ENCODE data around the gene ZCWPW2.

The ZCWPW2 gene

DNA sequence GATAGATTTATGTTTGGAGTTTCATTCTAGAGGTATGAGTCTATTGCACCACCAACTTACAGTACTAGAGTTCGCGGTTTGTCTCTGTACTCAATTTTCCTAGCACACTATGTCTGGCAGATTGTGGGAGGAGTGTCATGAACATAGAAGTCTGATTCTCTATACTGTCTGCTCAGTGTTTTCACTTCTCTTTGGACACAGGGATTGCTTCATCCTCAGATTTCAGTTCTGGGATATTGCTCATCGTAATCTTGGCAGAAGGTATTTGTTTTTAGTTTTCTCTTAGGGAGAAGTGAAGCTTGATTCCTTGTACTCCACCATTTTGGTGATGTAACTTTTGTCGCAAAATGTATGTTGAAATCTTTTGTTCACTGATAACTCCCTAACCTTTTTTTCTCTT lies 27.9 kb downstream of the ZCWPW2 start:
- DNase-seq (ENCODE audit: low read depth in 2 of 2) = no peak

DNA sequence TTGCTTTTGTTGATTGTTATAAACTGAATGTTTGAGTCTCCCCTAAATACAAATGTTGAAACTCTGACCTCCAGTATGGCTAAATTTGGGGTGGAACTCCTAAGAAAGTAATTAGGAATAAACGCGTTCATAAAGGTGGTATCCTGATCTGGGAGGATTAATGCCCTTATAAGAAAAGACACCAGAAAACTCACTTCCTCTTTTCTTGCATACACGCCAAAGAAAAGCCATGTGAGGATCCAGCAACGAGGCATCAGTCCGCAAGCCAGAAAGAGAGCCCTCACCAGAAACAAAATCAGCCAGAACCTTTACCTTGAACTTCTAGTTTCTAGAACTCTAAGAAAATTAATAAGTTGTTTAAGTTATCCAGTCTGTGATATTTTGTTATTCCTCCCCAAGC lies 37.5 kb downstream of the ZCWPW2 start:
- DNase-seq (ENCODE audit: low read depth in 2 of 2) = no peak

DNA sequence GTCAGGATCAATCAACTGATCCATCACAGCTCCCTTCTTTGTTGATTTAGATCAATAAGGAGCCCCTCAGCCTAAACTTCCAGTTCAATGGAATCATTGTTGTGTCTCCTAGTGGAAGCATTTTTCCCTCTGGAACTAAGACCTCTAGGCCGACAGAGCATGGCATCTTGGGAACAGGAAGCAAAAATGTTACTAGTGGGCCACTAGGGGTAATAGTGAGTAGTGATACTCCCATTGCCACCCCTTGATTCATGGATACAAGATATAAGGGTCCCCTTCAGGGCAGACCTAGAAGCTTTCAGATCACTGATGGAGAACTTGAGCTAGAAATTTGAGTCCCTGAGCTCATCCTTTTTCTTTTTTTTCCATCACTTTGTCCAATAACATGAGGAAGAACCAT lies 40.5 kb downstream of the ZCWPW2 start:
- DNase-seq (ENCODE audit: low read depth in 2 of 2) = no peak

DNA sequence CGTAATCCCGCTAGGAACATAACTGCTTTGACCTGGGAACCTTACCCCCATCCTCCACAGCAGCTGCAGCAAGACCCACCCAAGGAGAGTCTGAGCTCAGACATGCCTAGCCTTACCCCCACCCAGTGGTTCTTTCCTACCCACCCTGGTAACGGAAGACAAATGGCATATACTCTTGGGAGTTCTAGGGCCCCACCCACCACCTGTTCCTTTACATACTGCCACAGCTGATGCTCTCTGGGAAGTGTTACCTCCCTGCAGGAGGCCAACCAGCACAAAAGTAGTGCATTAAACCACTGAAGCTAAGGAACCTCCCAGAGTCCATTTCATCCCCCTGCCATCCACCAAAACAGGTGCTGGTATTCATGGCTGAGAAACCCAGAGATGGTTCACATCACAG lies 50.7 kb downstream of the ZCWPW2 start:
- DNase-seq (ENCODE audit: low read depth in 2 of 2) = no peak

DNA sequence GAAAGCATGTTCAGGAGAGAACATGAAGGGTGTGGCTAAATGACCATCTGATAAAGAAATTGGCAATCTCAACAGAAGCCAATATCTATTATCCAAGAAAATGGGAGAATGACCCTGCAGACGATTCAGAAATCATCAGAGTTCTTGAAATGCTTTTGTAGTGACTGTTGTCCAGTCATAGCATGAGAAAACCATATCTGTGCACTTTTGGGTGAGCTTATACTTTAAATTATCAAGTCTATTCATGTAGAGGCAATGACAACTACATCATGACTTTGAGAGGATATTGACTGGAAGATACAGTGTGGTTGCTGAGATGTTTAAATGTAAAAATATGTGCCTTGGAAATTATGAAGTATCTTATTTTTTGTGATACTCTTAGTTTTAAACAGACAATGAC lies 57.7 kb downstream of the ZCWPW2 start:
- DNase-seq (ENCODE audit: low read depth in 2 of 2) = no peak

DNA sequence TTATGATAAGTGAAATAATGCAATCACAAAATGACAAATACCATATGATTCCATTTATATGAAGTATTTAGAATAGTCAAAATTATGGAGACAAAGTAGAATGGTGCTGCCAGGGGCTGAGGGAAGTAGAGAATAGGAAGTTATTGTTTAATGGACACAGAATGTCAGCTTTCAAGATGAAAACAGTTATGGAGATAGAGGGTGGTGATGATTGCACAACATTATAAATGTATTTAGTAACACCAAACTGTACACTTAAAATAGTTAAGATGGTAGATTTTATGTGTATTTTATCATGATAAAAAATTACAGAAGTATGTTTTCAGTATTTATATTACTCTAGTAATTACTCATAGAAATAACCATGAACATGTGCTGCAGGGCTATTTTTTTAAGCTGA lies 100.9 kb downstream of the ZCWPW2 start:
- DNase-seq (ENCODE audit: low read depth in 2 of 2) = no peak

DNA sequence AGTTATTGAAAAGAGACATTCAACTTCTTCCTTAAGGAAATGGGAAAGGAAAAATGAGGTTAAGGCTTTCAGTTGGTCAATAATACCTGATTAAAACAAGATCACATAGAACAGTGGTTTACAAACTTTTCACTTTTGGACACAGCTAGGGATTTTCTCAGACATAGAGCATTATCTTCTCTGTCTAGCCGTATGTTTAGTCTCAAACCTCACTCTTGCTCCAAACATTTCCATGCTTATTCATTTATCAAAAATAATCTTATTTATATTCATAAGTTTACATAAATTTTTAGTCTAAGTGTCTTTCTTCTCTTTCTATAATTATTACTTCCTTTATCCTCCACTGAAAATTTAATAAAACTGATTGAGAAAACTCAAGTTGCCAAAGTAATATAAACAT lies 114.3 kb downstream of the ZCWPW2 start:
- no peak for DNase-seq (ENCODE audit: low read depth in 2 of 2)

DNA sequence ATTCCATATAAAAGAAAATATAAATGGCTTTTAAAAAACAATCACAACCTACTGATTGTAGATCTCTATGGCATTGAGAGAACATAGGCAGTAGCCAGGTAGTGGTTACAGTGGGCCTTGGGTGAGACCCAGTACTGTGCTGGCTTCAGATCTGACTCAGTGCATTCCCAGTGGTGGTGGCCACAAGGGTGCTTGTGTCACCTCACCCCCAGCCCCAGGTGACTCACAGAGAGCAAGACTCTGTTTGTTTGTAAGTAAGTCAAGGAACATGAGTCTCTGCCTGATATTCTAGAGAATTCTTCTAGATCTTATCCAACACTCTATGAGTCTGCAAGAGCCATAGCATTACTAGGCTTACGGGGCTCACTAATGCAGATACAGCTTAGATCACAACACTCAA lies 118.9 kb downstream of the ZCWPW2 start:
- DNase-seq (ENCODE audit: low read depth in 2 of 2) = no peak

DNA sequence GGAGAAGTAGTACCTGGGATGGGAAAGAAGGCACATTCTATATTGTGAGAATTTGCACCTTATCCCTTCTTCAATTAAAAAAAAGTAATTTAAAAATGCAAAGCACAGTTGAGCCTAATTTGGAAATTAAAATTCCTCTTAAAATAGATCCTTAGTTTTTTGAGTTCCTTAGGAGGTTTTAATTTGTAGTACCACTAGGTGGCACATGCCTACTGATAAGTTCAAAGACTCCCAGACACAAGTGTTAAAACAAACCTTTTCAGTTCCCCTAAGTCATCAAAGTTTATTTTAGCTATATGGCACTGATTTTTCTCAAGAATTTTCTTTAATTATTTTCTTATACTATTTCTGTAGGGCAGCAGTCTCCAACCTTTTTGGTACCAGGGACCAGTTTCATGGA lies 127.7 kb downstream of the ZCWPW2 start:
- DNase-seq (ENCODE audit: low read depth in 2 of 2) = no peak

DNA sequence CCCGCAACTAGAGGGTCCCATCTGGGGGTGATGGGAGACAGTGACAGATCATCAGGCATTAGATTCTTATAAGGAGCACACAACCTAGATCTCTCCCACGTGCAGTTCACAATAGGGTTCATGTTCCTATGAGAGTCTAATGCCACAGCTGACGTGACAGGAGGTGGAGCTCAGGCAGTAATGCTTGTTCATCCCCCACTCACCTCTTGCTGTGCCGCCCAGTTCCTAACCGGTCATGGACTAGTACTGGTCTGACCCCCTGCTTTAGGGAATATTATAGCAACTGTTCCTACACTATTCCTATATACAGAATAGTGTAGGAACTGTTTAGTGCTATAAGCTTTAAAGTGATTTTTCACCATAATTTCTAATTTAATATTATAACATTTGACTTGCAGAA lies 128.2 kb downstream of the ZCWPW2 start:
- DNase-seq (ENCODE audit: low read depth in 2 of 2) = no peak

DNA sequence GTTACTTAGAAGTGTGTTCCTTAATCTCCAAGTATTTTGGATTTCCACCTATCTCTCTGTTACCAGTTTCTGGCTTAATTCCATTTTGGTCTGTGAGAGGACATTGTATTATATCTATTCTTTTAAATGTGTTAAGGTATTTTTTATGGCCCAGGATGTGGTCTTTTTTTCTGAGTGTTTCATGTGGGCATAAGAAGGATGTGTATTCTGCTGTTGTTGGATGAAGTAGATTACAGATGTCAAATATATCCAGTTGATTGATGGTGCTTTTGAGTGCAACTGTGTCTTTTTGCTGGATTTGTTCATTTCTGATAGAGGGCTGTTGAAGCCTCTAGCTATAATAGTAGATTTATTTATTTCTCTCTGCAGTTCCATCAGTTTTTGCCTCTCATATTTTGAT lies 136.6 kb downstream of the ZCWPW2 start:
- DNase-seq (ENCODE audit: low read depth in 2 of 2) = no peak

DNA sequence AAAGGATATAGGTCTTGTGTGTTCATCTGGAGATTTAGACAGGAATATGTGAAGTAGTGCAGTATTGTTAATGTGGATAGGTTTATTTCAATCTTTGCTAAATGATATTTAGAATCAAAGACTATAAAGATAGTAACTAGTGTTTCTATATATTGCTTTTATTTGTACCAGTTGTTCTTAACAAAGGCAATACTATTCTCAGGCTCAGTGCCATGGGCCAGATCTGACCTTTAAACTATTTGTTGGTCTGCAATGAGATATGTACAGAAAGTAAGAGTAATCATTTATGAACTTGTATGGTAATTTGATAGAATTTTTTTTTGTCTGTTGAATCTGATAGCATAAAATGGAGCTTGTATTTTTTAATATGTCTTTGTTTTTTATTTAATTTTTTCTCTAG lies 146.8 kb downstream of the ZCWPW2 start:
- DNase-seq (ENCODE audit: low read depth in 2 of 2) = no peak

DNA sequence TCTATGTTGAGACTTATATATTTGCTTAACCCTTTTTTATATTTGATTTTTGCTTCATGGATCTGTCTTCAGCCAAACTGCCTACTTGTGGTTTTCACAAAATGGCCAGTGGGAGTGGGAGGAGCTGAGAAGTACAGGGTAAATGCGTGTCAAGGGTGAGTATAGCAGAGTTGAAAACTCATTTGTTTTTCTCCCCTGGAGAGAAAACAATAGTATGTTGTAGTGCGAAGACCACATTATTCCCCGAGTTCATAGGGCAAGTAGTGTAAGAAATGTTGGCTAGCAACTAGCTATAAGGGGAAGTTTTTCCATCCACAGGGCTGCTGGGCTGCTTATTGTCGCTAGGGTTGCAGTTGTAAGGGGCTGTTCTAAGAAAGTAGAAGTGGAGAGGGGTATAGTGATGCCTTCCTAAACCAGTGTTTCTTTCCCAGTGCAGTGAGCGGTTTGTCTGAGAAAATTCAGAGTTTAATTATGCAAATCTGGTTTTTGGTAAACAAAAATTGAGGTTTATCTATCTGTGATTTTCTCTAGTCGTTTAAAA lies 153.9 kb downstream of the ZCWPW2 start:
- DNase-seq (ENCODE audit: low read depth in 2 of 2) = no peak

DNA sequence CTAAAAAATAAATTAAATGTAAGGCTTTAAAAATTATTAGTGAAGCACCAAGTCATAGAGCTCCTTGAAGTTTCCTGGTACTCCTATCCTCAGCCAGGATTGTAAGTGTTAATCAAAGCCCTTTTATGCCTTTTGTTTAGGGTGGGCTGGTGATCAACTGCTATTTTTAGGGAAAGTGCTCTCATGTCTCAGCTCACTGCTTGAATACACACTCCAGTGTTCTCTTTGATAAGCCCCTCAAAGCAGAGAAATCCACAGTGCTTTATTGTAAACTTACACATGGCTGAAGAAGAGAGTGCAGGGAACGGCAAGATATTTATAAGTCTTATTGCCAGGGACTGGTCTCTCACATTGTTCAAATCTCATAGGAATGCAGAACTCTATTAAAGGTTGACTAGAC lies 156.5 kb downstream of the ZCWPW2 start:
- no peak for DNase-seq (ENCODE audit: low read depth in 2 of 2)

DNA sequence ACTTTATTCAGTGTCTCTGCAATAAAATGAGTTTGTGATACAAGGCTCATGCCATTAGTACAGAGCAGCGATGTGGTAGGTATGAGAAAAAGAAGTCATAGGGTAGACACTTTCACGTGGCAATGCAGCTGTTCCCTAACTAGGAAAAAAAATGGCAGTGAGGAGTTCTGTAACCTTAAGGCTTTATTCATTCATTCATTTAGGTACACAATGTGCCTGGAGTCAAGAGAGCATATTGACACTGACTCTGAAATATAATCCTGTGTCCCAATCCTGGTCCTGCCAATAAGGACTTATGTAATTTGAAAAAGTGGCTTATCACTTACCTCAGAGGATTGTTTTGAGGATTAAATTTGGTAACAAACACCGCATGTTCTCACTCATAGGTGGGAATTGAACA lies 173.1 kb downstream of the ZCWPW2 start:
- DNase-seq (ENCODE audit: low read depth in 2 of 2) = no peak

DNA sequence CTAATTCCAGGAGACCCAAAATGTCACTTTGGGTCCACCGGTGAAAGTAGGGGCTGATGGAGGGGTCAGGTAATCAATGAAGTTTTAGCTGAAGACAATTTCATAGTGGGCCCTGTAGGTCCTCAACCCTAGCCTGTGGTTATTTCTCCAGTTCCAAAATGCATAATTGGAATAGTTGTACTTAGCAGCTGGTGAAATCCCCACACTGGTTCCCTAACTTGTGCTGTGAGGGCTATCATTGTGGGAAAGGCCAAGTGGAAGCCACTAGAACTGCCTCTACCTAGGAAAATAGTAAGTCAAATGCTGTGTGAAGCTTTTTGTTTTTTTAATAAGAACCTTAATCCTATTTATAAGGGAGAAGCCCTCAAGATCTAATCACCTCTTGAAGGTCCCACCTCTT lies 193.8 kb downstream of the ZCWPW2 start:
- DNase-seq (ENCODE audit: low read depth in 2 of 2) = no peak

DNA sequence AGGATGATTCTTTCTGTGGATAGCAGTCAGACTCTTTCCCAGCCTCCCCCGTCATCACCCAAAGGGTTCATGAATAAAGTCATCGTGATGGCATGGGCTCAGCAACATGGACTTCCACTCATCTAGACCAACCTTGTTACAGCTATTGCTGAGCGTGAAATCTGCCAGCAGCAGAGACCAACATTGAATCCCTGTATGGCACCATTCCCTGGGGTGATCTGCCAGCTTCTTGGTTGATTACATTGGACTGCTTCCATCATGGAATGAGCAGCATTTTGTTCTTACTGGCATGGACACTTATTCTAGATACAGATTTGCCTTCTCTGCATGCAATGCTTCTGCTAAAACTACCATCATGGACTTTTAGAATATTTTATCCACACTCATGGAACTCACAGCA lies 195.7 kb downstream of the ZCWPW2 start:
- DNase-seq (ENCODE audit: low read depth in 2 of 2) = no peak

DNA sequence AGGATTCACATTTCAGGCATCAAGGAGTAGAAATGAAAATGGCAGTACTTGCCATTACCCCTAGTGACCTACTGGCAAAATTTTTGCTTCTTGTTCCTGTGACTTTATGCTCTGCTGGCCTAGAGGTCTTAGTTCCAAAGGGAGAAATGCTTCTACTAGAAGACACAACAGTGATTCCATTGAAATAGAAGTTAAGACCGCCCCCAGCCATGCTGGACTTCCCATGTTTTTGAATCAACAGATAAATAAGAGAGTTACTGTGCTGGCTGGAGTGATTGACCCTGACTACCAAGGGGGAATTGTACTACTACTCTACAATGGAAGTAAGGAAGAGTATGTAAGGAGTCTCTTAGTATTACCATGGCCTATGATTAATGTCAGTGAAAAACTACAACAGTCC lies 196.3 kb downstream of the ZCWPW2 start:
- DNase-seq (ENCODE audit: low read depth in 2 of 2) = no peak

DNA sequence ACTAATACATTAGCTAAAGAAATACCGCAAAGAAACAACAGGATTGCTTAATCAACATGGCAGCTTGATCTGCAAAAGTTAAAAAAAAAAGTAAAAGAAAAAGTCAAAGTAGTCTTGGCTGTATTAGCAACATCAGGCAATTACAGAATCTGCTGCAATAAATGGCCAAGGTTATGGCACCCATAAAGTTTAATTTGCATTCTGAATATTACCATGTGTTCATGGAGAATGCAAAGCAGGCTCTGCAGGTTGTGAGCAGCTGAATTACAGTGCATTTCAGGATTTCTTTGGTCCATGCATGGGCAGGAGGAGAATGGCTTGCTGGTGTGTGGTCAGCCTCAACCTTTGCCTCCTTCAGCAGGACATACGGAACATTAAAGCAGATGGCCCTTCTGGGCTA lies 199.2 kb downstream of the ZCWPW2 start:
- DNase-seq (ENCODE audit: low read depth in 2 of 2) = no peak

DNA sequence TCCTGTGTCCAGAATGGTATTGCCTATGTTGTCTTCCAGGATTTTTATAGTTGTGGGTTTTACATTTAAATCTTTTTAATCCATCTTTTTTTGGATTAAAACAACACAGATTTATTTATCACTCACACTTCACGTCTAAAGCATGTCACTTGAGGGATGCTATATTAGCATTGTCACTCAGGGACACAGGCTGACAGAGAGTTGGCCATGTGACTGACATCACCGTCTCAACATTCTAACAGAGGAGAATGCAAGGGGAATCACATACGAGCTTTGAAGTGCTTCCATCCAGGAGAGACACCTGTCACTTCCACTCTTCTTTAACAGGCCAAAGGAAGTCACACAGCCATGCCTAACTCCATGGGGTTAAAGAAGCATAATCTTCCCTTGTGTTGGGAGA lies 204.7 kb downstream of the ZCWPW2 start:
- no peak for DNase-seq (ENCODE audit: low read depth in 2 of 2)

DNA sequence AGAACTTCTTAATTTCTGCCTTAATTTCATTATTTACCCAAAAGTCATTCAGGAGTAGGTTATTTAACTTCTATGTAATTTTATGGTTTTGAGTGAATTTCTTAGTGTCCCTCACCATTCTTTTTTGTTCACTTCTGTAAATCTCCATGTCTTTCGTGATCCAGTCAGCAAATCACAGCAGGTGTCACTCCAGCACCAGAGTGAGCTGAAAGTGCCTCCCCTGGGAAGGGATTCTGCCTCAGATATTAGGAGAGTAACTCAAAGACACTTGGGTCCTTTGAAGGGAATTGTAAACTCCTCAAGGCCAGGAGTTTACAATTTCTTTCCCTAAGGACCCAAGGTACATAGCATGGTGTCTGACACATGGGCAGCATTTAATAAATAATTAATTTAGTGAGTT lies 207.7 kb downstream of the ZCWPW2 start:
- no peak for DNase-seq (ENCODE audit: low read depth in 2 of 2)

DNA sequence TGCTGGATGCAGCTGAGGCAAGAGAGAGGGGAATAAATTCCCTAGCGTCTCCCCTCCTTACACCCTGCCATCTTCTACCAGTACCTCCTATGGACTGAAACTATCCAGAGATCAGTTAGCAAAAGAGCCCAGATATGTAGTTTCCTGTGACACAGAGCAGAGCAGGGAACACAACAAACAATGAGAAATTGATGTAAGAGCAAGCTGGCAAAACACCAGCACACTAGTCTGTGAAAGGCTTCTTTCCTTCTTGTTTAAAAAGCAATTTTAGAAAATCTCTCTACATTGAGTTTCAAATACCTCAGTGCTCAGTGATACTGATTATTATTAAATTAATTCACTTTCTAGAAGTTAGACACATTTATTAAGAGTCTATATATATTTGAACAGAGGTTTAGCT lies 215.7 kb downstream of the ZCWPW2 start:
- DNase-seq (ENCODE audit: low read depth in 2 of 2) = no peak

DNA sequence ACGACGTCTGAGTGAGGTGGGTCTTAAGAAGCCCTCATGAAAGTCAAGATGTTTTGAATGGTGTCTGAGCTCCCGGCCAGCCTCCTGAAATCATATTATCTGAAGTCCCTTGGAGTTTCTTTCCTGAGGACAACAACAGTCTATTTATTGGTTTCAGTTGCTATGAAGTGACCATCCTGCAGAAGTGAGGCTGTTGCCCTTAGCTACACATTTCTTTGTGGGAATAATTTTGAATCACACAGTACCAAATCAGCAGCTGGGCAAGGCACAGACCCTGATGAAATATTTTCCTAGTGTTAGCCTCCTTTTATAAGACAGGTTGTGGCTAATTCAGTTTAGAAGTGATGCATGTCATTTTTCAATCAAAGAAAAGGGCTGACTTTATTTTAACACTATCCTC lies 220.8 kb downstream of the ZCWPW2 start:
- no peak for DNase-seq (ENCODE audit: low read depth in 2 of 2)

DNA sequence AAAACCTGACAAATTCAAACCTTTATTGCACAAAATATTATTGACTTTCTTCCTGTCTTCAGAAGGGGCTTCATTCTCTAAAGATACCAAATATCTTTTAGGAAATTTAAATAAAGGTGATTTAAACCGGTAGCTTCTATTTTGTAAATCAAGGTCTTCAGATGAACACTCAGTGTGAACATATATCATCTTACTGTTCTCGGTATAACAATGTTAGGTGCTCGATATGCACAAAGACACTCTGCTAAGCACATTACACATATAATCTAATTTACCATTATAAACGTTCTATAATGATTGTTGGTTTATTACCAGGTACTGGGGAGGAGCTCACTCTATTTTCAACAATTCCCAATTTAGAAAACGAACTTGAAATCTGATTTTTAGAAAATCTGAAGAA lies 225.5 kb downstream of the ZCWPW2 start:
- no peak for DNase-seq (ENCODE audit: low read depth in 2 of 2)

Measured in stimulated activated CD8-positive, alpha-beta memory T cell treated with anti-CD3 and anti-CD28 coated beads, Interleukin-2, amount 100 ng/mL, for 1 hour (primary cell).